ENCODE data around the gene COA7. TPM values are rescaled to one million over a fixed set of nuclear protein-coding genes. Genes with fewer than 3 reads are reported as not detected.

The COA7 gene
- total RNA-seq: 14.8 and 19.0 TPM in 2 replicates
- 8.9 and 9.0 TPM in 2 replicates for polyA plus RNA-seq

- DNase-seq (ENCODE audit: low spot score): peak; percentile 94
- Histone ChIP-seq H3K27ac (peak within 1 kb of the TSS; percentile 87), H3K79me2 (peaks cover 46% of the 10 kb centered on the region), H3K4me1 (ENCODE audit: insufficient read depth) (peaks cover 9% of the 10 kb centered on the region), H2AFZ (peak within 1 kb of the TSS; percentile 89), H3K9me3 (ENCODE audit: low read depth) (no peaks in the 10 kb centered on the region), H3K27me3 (no peaks in the 10 kb centered on the region), H3K4me2 (peak within 1 kb of the TSS; percentile 80), H3K4me3 (peak within 1 kb of the TSS; percentile 33), H4K20me1 (ENCODE audit: insufficient read depth, poor library complexity, severe bottlenecking) (no peaks in the 10 kb centered on the region), H3K9me2 (replicated peaks; ENCODE audit: insufficient read depth) (no peaks in the 10 kb centered on the region), H3K36me3 (replicated peaks; ENCODE audit: insufficient read depth, low read depth) (no peaks in the 10 kb centered on the region)
- no peak for TF ChIP-seq CTCF (IDR thresholded peaks at IDR 0.05; ENCODE audit: poor library complexity)
- 7% methylated on average over 55 of the region's 68 CpGs for WGBS (ENCODE audit: low lambda C conversion rate, missing lambda C conversion rate)
Observed at GRCh38 chr1:52697795-52698674, at the start of gene COA7. COA7 (minus strand) TSS chr1:52698347; CDS start chr1:52698326, 21 bp downstream.

- Histone ChIP-seq H3K4me2 (no peak overlapping the region), H3K9me2 (replicated peaks; ENCODE audit: insufficient read depth) (no peaks in the 10 kb centered on the region), H3K9me3 (ENCODE audit: low read depth) (no peaks in the 10 kb centered on the region), H3K4me1 (ENCODE audit: insufficient read depth) (peaks cover 5% of the 10 kb centered on the region), H4K20me1 (ENCODE audit: insufficient read depth, poor library complexity, severe bottlenecking) (peaks cover 6% of the 10 kb centered on the region), H3K36me3 (replicated peaks; ENCODE audit: insufficient read depth, low read depth) (no peaks in the 10 kb centered on the region), H3K4me3 (no peak overlapping the region), H3K27me3 (no peaks in the 10 kb centered on the region), H3K79me2 (peaks cover 89% of the 10 kb centered on the region), H3K27ac (no peak overlapping the region), H2AFZ (no peak overlapping the region)
- TF ChIP-seq EZH2phosphoT487 (IDR thresholded peaks at IDR 0.05; ENCODE audit: low read depth, severe bottlenecking, unreplicated experiment): no peak
- no peak for TF ChIP-seq EZH2 (IDR thresholded peaks at IDR 0.05; ENCODE audit: borderline replicate concordance)
- TF ChIP-seq CTCF (IDR thresholded peaks at IDR 0.05; ENCODE audit: poor library complexity): no peak
- no peak for DNase-seq (ENCODE audit: low spot score)
- WGBS (ENCODE audit: low lambda C conversion rate, missing lambda C conversion rate): 71% methylated on average over 1 of the region's 1 CpG
Observed at GRCh38 chr1:52747450-52747849, 49.3 kb upstream of the COA7 start.

- H3K79me2 ChIP-seq: peaks cover 90% of the 10 kb centered on the region
- TF ChIP-seq EZH2 (IDR thresholded peaks at IDR 0.05; ENCODE audit: borderline replicate concordance) (no peak), CTCF (IDR thresholded peaks at IDR 0.05; ENCODE audit: poor library complexity) (no peak), EZH2phosphoT487 (IDR thresholded peaks at IDR 0.05; ENCODE audit: low read depth, severe bottlenecking, unreplicated experiment) (no peak)
Observed at GRCh38 chr1:52746189-52746588, 48.0 kb upstream of the COA7 start.

More at GRCh38 chr1:52746189-52746588, 48.0 kb upstream of the COA7 start:
- no peaks in the 10 kb centered on the region for H3K9me3 ChIP-seq (ENCODE audit: low read depth)
- no peak for DNase-seq (ENCODE audit: low spot score)
- H2AFZ ChIP-seq: no peak overlapping the region
- H3K4me2 ChIP-seq: no peak overlapping the region
- H3K4me1 ChIP-seq (ENCODE audit: insufficient read depth): no peaks in the 10 kb centered on the region
- H3K9me2 ChIP-seq (replicated peaks; ENCODE audit: insufficient read depth): no peaks in the 10 kb centered on the region
- 73% methylated on average over 4 of the region's 4 CpGs for WGBS (ENCODE audit: low lambda C conversion rate, missing lambda C conversion rate)
- H4K20me1 ChIP-seq (ENCODE audit: insufficient read depth, poor library complexity, severe bottlenecking): peaks cover 6% of the 10 kb centered on the region
- no peak overlapping the region for H3K27ac ChIP-seq
- no peaks in the 10 kb centered on the region for H3K27me3 ChIP-seq
- H3K4me3 ChIP-seq: no peak overlapping the region
- no peaks in the 10 kb centered on the region for H3K36me3 ChIP-seq (replicated peaks; ENCODE audit: insufficient read depth, low read depth)

Measured in hepatocyte (in vitro differentiated cells).